Activated naive CD4-positive, alpha-beta T cell treated with anti-CD3 and anti-CD28 coated beads, Interleukin-2, amount 50 U/mL, for 24 hours (primary cell): ENCODE data around the gene NHSL1.
"Not testable (repeated sequence)": the region's sequence is repeated elsewhere in the genome, so short reads cannot be mapped to it uniquely, and the experiment has no call there.

Experiments used
- H3K27ac Mint-ChIP-seq: one replicate; pipeline ENCODE4 v1.8.0; 2021; ENCODE audit warnings: mild to moderate bottlenecking, mixed read lengths
- H3K27me3 Mint-ChIP-seq: one replicate; pipeline ENCODE4 v1.8.0; 2021; ENCODE audit warnings: mixed read lengths
- H3K36me3 Mint-ChIP-seq: one replicate; pipeline ENCODE4 v1.8.0; 2021; ENCODE audit warnings: mixed read lengths
- H3K4me1 Mint-ChIP-seq: one replicate; pipeline ENCODE4 v1.8.0; 2021; ENCODE audit warnings: mixed read lengths
- H3K4me3 Mint-ChIP-seq: one replicate; pipeline ENCODE4 v1.8.0; 2021; ENCODE audit warnings: mild to moderate bottlenecking, mixed read lengths
- H3K9me3 Mint-ChIP-seq: one replicate; pipeline ENCODE4 v1.8.0; 2021; ENCODE audit warnings: mixed read lengths

NHSL1 gene

GRCh38 chr6:138434096-138434495 is 65.2 kb downstream of the NHSL1 start:
- H3K36me3 Mint-ChIP-seq, result no peaks in the 10 kb centered on the region
- H3K4me1 Mint-ChIP-seq, result no peaks in the 10 kb centered on the region
- H3K9me3 Mint-ChIP-seq, result no peaks in the 10 kb centered on the region
- H3K27me3 Mint-ChIP-seq, result no peaks in the 10 kb centered on the region
- H3K4me3 Mint-ChIP-seq, result no peak overlapping the region
- H3K27ac Mint-ChIP-seq, result no peak overlapping the region

- Mint-ChIP-seq H3K4me1 (no peaks in the 10 kb centered on the region), H3K27me3 (no peaks in the 10 kb centered on the region), H3K36me3 (no peaks in the 10 kb centered on the region), H3K9me3 (no peaks in the 10 kb centered on the region), H3K4me3 (no peak overlapping the region), H3K27ac (no peak overlapping the region)
Observed at GRCh38 chr6:138432063-138432356, 67.3 kb downstream of the NHSL1 start.

- H3K4me3 Mint-ChIP-seq, result no peak overlapping the region
- no peaks in the 10 kb centered on the region for H3K4me1 Mint-ChIP-seq
- H3K27ac Mint-ChIP-seq, result no peak overlapping the region
- H3K36me3 Mint-ChIP-seq, result no peaks in the 10 kb centered on the region
- H3K27me3 Mint-ChIP-seq, result no peaks in the 10 kb centered on the region
- H3K9me3 Mint-ChIP-seq, result no peaks in the 10 kb centered on the region
Observed at GRCh38 chr6:138431256-138432062, 67.8 kb downstream of the NHSL1 start.

- Mint-ChIP-seq H3K36me3 (no peaks in the 10 kb centered on the region), H3K27me3 (no peaks in the 10 kb centered on the region), H3K27ac (no peak overlapping the region), H3K4me1 (no peaks in the 10 kb centered on the region), H3K4me3 (no peak overlapping the region), H3K9me3 (no peaks in the 10 kb centered on the region)
Observed at GRCh38 chr6:138430361-138431145, 68.7 kb downstream of the NHSL1 start.

GRCh38 chr6:138429761-138430160 is 69.5 kb downstream of the NHSL1 start:
- H3K27ac Mint-ChIP-seq, result no peak overlapping the region
- no peaks in the 10 kb centered on the region for H3K4me1 Mint-ChIP-seq
- no peaks in the 10 kb centered on the region for H3K9me3 Mint-ChIP-seq
- H3K4me3 Mint-ChIP-seq, result no peak overlapping the region
- H3K27me3 Mint-ChIP-seq, result no peaks in the 10 kb centered on the region
- H3K36me3 Mint-ChIP-seq, result no peaks in the 10 kb centered on the region

- no peaks in the 10 kb centered on the region for H3K4me1 Mint-ChIP-seq
Observed at GRCh38 chr6:138428944-138429598, 70.2 kb downstream of the NHSL1 start.

GRCh38 chr6:138427701-138428100 is 71.6 kb downstream of the NHSL1 start:
- Mint-ChIP-seq H3K9me3 (no peaks in the 10 kb centered on the region), H3K27me3 (no peaks in the 10 kb centered on the region), H3K36me3 (no peaks in the 10 kb centered on the region), H3K4me3 (no peak overlapping the region), H3K27ac (no peak overlapping the region), H3K4me1 (peaks cover 10% of the 10 kb centered on the region)

More at GRCh38 chr6:138428944-138429598, 70.2 kb downstream of the NHSL1 start:
- H3K9me3 Mint-ChIP-seq, result no peaks in the 10 kb centered on the region
- no peak overlapping the region for H3K27ac Mint-ChIP-seq
- no peak overlapping the region for H3K4me3 Mint-ChIP-seq
- no peaks in the 10 kb centered on the region for H3K27me3 Mint-ChIP-seq
- H3K36me3 Mint-ChIP-seq, result no peaks in the 10 kb centered on the region

GRCh38 chr6:138426500-138427123 is 72.7 kb downstream of the NHSL1 start:
- Mint-ChIP-seq H3K27ac (no peak overlapping the region), H3K27me3 (no peaks in the 10 kb centered on the region), H3K36me3 (no peaks in the 10 kb centered on the region), H3K4me3 (no peak overlapping the region), H3K9me3 (no peaks in the 10 kb centered on the region), H3K4me1 (peaks cover 10% of the 10 kb centered on the region)

- H3K9me3 Mint-ChIP-seq, H3K36me3 Mint-ChIP-seq, H3K27ac Mint-ChIP-seq, H3K4me3 Mint-ChIP-seq, H3K27me3 Mint-ChIP-seq: not testable (repeated sequence)
- H3K4me1 Mint-ChIP-seq, result peaks cover 10% of the 10 kb centered on the region
Observed at GRCh38 chr6:138425256-138425655, 74.0 kb downstream of the NHSL1 start.

GRCh38 chr6:138424004-138424904 is 75.0 kb downstream of the NHSL1 start:
- no peaks in the 10 kb centered on the region for H3K9me3 Mint-ChIP-seq
- H3K27ac Mint-ChIP-seq, result no peak overlapping the region
- H3K4me1 Mint-ChIP-seq, result peaks cover 10% of the 10 kb centered on the region
- H3K36me3 Mint-ChIP-seq, result peaks cover under 1% of the 10 kb centered on the region
- H3K4me3 Mint-ChIP-seq, result no peak overlapping the region
- H3K27me3 Mint-ChIP-seq, result no peaks in the 10 kb centered on the region

GRCh38 chr6:138422861-138423260 is 76.4 kb downstream of the NHSL1 start:
- peaks cover 14% of the 10 kb centered on the region for H3K36me3 Mint-ChIP-seq
- peaks cover 10% of the 10 kb centered on the region for H3K4me1 Mint-ChIP-seq
- peaks cover 5% of the 10 kb centered on the region for H3K9me3 Mint-ChIP-seq
- H3K4me3 Mint-ChIP-seq, result no peak overlapping the region
- H3K27me3 Mint-ChIP-seq, result no peaks in the 10 kb centered on the region
- no peak overlapping the region for H3K27ac Mint-ChIP-seq

- Mint-ChIP-seq H3K27me3 (no peaks in the 10 kb centered on the region), H3K27ac (no peak overlapping the region), H3K4me1 (peaks cover 10% of the 10 kb centered on the region), H3K9me3 (peaks cover 5% of the 10 kb centered on the region), H3K36me3 (peaks cover 20% of the 10 kb centered on the region), H3K4me3 (no peak overlapping the region)
Observed at GRCh38 chr6:138421608-138422007, 77.7 kb downstream of the NHSL1 start.

- H3K27ac Mint-ChIP-seq, result no peak overlapping the region
- H3K9me3 Mint-ChIP-seq, result peaks cover 5% of the 10 kb centered on the region
- H3K4me3 Mint-ChIP-seq, result no peak overlapping the region
- no peaks in the 10 kb centered on the region for H3K27me3 Mint-ChIP-seq
- H3K4me1 Mint-ChIP-seq, result peaks cover 10% of the 10 kb centered on the region
- peaks cover 22% of the 10 kb centered on the region for H3K36me3 Mint-ChIP-seq
Observed at GRCh38 chr6:138421089-138421488, 78.2 kb downstream of the NHSL1 start.

- Mint-ChIP-seq H3K36me3 (peaks cover 24% of the 10 kb centered on the region), H3K27ac (no peak overlapping the region), H3K27me3 (no peaks in the 10 kb centered on the region), H3K4me1 (peaks cover 10% of the 10 kb centered on the region), H3K9me3 (peaks cover 5% of the 10 kb centered on the region), H3K4me3 (no peak overlapping the region)
Observed at GRCh38 chr6:138420356-138420755, 78.9 kb downstream of the NHSL1 start.

- H3K36me3 Mint-ChIP-seq, result peaks cover 24% of the 10 kb centered on the region
- no peak overlapping the region for H3K27ac Mint-ChIP-seq
- no peak overlapping the region for H3K4me3 Mint-ChIP-seq
- no peaks in the 10 kb centered on the region for H3K27me3 Mint-ChIP-seq
- H3K9me3 Mint-ChIP-seq, result peaks cover 5% of the 10 kb centered on the region
- peaks cover 10% of the 10 kb centered on the region for H3K4me1 Mint-ChIP-seq
Observed at GRCh38 chr6:138419766-138420165, 79.5 kb downstream of the NHSL1 start.
